Dedifferentiated amniotic fluid mesenchymal stem cell (primary cell): ENCODE results near the gene PFN4.

Experiments used
- DNase-seq: peaks from one replicate; pipeline ENCODE4 v3.0.0-alpha.2; 2016; ENCODE audit errors: extremely low spot score

PFN4 gene

DNA sequence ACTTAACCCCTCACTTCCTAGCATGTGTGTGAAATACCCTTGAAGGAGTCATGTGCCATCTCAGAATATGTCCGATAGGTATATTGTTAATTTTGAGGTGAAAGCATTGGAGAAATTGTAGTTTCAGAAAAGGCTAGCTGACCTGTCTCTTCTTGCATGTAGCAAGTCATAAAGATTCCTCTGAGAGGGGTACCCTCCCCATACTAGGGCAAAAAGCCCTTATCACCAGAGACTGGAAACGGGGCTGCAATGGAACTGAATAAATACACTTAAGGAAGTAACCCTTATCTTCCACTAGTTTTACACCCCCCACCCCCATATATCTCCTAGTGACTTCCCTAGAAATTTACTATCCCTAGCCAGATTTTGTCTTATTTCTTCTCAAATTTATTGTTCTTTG is 45.3 kb downstream of the PFN4 start:
- no peak for DNase-seq

DNA sequence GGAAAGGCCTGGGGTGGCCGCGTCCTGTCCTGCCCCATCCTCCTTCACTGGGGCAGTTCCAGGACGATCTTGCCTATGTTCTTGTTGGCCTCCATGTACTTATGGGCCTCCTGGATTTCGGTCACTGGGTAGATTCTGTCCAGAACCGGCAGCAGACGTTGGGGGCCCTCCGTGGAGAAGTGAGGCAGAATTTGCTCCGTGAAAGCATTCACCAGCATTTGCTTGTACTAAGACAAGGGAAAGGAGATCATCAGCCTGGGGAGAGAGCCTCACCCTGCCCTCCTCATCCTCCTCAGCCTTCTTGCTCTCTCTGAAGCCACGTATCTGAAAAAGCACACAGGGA is 45.6 kb downstream of the PFN4 start:
- DNase-seq, result no peak

DNA sequence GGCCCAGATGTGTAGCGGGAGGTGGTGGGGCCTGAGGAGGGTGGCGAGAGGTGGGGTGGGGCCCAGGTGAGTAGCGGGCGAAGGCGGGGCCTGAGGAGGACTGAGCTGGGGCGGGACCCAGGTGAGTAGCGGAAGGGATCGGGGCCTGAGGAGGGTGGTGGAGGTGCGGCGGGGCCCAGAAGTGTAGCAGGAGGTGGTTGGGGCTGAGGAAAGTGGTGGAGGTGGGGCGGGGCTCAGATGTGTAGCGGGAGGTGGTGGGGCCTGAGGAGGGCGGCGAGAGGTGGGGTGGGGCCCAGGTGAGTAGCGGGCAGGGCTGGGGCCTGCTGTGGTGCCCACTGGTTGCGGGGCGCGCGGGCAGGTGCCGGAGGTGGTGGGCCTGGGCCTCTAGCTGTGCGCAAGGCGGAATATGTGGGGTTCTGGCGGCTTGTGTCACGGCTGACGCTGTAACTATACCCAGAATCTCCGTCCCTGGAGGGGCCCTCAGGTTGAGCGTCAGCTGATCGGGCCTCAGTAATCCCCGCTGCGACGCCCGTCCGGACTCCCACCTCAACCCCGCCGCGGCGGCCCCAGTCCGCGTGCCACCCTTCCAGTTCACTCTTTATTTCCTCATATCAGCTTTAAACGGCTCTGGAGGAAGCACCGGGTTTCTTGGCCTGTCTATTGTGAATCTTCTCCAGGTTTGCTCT is 46.1 kb downstream of the PFN4 start:
- DNase-seq, result no peak

DNA sequence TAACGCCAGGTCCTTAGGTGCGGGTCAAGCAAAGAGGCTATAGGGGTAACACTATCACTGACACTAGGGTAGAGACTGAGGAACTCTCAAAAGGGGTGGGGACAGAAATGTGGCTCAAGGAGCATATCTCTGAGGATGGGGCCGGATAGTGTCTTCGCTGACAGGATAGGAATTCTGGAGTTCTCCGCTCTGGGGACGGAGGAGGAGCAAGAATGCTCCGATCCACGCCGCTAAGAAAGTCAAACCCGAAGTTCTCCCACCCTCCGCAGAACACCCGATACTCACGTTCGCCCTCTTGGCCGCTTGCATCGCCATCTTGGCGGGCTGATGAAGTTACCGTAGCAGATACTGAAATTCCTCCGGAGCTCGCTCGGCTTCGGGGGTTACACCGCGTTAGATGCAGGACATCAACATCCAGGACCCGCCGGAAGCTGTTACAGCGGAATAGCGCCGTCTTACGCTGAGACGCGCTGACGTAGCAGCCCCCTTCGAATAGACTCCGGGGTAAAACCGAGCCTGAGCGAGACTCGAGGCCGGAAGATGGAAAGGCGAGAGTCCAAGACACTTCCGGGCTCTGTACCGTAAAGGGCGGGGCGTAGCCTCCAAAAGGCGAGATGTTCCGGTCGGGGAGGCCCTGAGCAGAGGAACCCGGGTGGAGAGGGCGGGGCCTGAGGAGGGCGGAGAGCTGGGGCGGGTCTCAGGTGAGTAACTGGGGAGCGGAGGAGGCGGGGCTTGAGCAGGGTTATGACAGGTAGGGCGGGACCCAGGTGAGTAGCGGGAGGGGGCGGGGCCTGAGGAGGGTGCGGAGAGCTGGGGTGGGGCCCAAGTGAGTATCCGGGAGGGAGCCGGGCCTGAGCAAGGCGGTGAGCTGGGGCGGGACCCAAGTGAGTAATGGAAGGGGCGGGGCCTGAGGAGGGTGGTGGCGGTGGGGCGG is 47.0 kb downstream of the PFN4 start, which contains the start of gene SF3B6:
SF3B6 (minus strand) TSS at position 412 of the 934 bp plus-strand sequence; CDS start at position 315, 97 bp downstream.
- DNase-seq, result peak; percentile 97

- no peak for DNase-seq
Observed at GRCh38 chr2:24075259-24075658, 47.9 kb downstream of the PFN4 start.

DNA sequence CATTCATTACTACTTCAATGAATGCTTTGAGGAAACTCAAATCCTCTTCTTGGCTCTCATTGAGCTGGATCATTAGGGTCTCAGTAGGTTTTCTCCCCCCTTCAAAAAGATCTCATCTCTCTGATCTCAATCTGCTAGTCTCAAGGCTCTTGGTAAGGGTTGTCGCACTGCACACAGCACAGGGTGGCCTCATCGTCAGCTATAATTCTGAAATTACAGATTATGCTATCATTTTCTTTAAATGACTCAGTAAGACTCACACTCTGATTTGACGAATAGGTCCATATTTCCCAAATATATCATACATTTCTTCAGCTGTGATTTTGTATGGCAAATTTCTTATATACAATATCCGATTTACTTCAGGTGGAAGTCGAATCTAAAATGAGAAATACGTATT is 49.3 kb downstream of the PFN4 start:
- no peak for DNase-seq

- DNase-seq, result no peak
Observed at GRCh38 chr2:24072259-24072658, 50.9 kb downstream of the PFN4 start.

- DNase-seq, result no peak
Observed at GRCh38 chr2:24065341-24065740, 57.8 kb downstream of the PFN4 start.
